ENCODE measurements around the gene FLOT2.

The FLOT2 gene

DNA sequence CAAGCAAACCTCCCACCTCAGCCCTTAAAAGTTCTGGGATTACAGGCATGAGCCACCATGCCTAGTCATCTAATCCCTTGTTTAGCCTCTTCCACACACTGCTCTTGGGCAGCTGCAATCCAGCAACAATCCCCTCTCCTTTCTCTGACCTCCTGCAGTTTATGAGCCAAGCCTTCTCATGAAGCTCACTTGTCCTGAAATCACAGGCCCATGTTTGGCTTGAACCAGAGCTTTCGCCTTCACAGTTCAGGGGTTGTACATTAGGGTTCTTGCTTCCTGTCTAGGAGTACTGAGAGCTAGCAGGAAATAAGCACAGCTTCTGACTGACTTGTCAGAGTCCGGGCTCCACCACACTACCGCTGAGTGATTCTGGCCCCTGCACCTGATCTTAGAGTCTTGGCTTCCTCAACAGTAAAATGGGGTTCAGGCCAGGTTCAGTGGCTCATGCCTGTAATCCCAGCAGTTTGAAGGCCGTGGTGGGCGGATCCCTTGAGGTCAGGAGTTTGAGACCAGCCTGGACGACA is 26.4 kb downstream of the FLOT2 start:
- POLR2A ChIA-PET = interaction anchor here (0.7 to 1.8 kb wide), 4 partner anchors 9 to 152 kb away, joined by 3 to 6 read pairs (median 3); partner anchors contain the start of gene RPL23A
- CTCF ChIA-PET = no interaction called here
- TF ChIP-seq, protein P1, sequence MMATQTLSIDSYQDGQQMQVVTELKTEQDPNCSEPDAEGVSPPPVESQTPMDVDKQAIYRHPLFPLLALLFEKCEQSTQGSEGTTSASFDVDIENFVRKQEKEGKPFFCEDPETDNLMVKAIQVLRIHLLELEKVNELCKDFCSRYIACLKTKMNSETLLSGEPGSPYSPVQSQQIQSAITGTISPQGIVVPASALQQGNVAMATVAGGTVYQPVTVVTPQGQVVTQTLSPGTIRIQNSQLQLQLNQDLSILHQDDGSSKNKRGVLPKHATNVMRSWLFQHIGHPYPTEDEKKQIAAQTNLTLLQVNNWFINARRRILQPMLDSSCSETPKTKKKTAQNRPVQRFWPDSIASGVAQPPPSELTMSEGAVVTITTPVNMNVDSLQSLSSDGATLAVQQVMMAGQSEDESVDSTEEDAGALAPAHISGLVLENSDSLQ (IDR thresholded peaks at IDR 0.05) = no peak
- no peak for TF ChIP-seq ELF4 (IDR thresholded peaks at IDR 0.05)
- no peak for TF ChIP-seq SUZ12 (IDR thresholded peaks at IDR 0.05)
- TF ChIP-seq BHLHE40 (IDR thresholded peaks at IDR 0.05; ENCODE audit: borderline replicate concordance) = no peak
- DNase-seq (ENCODE audit: extremely low spot score) = no peak

DNA sequence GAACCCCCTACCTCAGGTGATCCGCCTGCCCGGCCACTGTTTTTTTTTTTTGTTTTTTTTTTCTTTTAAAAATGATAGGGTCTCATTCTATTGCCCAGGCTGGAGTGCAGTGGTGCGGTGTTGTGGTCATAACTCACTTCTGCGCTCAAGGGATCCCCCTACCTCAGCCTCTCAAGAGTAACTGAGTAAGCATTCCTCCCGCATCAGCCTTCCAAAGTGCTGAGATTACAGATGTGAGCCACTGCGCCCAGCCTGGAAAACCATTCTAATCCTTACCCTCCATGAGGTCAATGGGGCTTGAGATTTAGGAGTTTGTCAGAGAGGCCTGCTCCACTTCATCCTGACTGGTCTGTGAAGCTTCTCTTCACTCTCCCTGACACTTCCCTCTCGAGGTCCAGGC is 30.3 kb downstream of the FLOT2 start:
- TF ChIP-seq, protein P1 (IDR thresholded peaks at IDR 0.05) = no peak
- TF ChIP-seq ARNT (IDR thresholded peaks at IDR 0.05) (no peak), TARDBP (IDR thresholded peaks at IDR 0.05) (no peak)
- DNase-seq (ENCODE audit: extremely low spot score) = no peak
- POLR2A ChIA-PET = interaction anchor here (1.5 kb wide), 1 partner anchor 84 kb away, joined by 3 read pairs; the partner anchor contains the start of gene PHF12
- CTCF ChIA-PET = no interaction called here

DNA sequence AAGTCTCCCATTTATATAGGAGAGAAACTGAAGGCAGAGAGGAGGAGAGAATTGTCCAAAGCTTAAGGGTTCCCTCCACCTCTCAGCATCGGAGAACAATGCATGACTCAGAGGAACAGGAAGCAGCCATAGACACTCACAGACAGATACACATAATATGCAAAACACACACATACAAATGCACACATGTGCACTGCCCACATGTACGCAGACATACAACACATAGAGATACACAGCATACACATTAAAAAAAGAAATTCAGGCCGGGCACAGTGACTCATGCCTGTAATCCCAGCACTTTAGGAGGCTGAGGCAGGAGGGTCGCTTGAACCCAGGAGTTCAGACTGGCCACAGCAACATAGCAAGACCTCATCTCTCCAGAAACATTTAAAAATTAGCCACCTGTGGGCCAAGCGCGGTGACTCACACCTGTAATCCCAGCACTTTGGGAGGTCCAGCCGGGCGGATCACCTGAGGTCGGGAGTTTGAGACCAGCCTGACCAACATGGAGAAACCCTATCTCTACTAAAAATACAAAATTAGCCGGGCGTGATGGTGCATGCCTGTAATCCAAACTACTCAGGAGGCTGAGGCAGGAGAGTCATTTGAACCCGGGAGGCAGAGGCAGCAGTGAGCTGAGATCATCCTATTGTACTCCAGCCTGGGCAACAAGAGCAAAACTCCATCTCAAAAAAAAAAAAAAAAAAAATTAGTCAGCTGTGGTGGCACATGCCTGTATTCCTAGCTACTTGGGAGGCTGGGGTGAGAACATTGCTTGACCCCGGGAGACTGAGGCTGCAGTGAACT is 31.4 kb downstream of the FLOT2 start:
- DNase-seq (ENCODE audit: extremely low spot score) = no peak
- ChIA-PET CTCF (interaction anchor here (0.9 kb wide), 1 partner anchor 17 kb away, joined by 3 read pairs; no protein-coding TSS in a partner anchor), POLR2A (interaction anchor here (0.7 to 1.5 kb wide), 3 partner anchors 10 to 85 kb away, joined by 3 to 4 read pairs (median 3); partner anchors contain the start of gene PHF12)
- TF ChIP-seq LEF1 (IDR thresholded peaks at IDR 0.05; ENCODE audit: borderline replicate concordance) (no peak), ZNF384 (IDR thresholded peaks at IDR 0.05) (0 out of 2 replicates have a peak, but pooled peaks have one; percentile 25)

DNA sequence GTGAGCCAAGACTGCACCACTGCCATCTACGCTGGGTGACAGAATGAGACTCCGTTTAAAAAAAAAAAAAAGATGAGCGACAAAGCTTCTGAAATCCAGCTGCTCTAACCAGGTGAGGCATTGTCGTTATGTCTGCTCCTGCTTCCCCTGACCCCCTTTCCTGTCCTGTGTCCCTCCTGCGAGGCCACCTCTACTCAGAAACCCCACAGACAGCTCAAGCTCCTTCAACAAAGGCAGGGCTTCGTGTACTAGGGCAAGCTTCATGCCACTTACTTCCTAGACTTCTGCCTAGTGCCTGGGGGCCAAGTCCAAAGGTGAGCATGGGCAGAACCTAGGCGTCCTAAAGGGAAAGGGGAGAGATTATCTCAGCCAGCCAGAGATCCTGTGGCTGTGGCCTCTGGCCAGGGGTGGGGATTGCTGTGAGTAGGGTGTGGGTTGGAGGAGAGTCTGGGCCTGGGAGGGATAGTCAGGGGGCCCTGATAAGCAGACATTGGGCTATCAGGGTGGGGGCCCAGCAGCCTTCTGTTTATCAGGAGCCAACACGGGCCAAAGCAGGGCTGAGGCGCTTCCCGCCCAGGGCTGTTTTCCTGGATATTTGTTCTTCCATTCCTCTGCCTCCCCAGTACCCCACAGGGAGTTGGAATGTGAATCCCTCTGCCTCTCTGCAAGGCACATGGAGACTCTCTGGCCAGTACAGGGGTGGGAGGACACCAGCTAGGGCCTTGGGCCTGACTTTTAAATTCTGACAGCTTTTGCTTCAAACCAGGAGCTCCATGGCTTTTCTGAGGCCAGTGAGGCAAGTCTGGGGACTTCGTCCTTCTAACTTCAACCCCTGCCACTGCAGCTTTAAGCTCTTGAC is 32.3 kb downstream of the FLOT2 start:
- no peak for DNase-seq (ENCODE audit: extremely low spot score)
- CTCF ChIA-PET = interaction anchor here (0.9 kb wide), 1 partner anchor 16 kb away, joined by 3 read pairs; no protein-coding TSS in a partner anchor
- TF ChIP-seq ZNF384 (IDR thresholded peaks at IDR 0.05) = no peak
- TF ChIP-seq BHLHE40 (IDR thresholded peaks at IDR 0.05; ENCODE audit: borderline replicate concordance) = no peak
- TF ChIP-seq ELF4 (IDR thresholded peaks at IDR 0.05) = no peak
- TF ChIP-seq TARDBP (IDR thresholded peaks at IDR 0.05) = no peak
- no peak for TF ChIP-seq SP1 (IDR thresholded peaks at IDR 0.05)
- TF ChIP-seq LEF1 (IDR thresholded peaks at IDR 0.05; ENCODE audit: borderline replicate concordance) = no peak
- TF ChIP-seq L3MBTL2 (conservative IDR thresholded peaks at IDR 0.05) = no peak
- no peak for TF ChIP-seq HDGF (IDR thresholded peaks at IDR 0.05; ENCODE audit: borderline replicate concordance)
- TF ChIP-seq SUZ12 (IDR thresholded peaks at IDR 0.05) = no peak
- TF ChIP-seq FOXA1 (IDR thresholded peaks at IDR 0.05) = no peak
- no peak for TF ChIP-seq ARNT (IDR thresholded peaks at IDR 0.05)
- TF ChIP-seq, protein P1 (IDR thresholded peaks at IDR 0.05) = no peak
- no peak for TF ChIP-seq CTBP1 (IDR thresholded peaks at IDR 0.05; ENCODE audit: borderline replicate concordance)
- TF ChIP-seq FOXK2 (IDR thresholded peaks at IDR 0.05) = no peak
- TF ChIP-seq NFRKB (IDR thresholded peaks at IDR 0.05) = no peak
- TF ChIP-seq FOXM1 (IDR thresholded peaks at IDR 0.05; ENCODE audit: borderline replicate concordance) = no peak
- POLR2A ChIA-PET = interaction anchor here (0.6 to 1.2 kb wide), 3 partner anchors 9 to 138 kb away, joined by 3 to 4 read pairs (median 4); no protein-coding TSS in a partner anchor

DNA sequence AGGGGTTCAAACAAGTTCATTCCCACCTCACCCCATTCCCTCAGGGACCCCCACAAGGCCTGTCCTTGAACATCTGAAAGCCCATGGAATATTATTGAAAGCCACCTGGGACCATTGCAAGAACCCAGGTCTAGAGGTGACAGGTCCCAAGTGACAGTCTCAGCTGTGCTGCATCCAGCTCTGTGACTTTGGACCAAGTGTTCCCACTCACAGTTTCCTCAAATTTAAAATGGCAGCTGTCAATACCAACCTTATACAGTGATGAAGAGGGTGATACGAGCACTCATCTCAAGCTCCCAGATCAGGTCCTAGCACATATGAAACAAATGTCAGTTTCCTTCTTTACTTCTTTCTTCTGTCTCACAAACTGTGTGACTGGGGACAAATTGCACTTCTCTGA is 33.6 kb downstream of the FLOT2 start:
- CTCF ChIA-PET = no interaction called here
- no peak for DNase-seq (ENCODE audit: extremely low spot score)
- POLR2A ChIA-PET = interaction anchor here (0.7 to 1.4 kb wide), 3 partner anchors 20 to 56 kb away, joined by 3 to 4 read pairs (median 3); partner anchors contain the start of gene FAM222B
- TF ChIP-seq HDGF (IDR thresholded peaks at IDR 0.05; ENCODE audit: borderline replicate concordance) = no peak
- no peak for TF ChIP-seq ARNT (IDR thresholded peaks at IDR 0.05)
- TF ChIP-seq ELF4 (IDR thresholded peaks at IDR 0.05) = no peak

DNA sequence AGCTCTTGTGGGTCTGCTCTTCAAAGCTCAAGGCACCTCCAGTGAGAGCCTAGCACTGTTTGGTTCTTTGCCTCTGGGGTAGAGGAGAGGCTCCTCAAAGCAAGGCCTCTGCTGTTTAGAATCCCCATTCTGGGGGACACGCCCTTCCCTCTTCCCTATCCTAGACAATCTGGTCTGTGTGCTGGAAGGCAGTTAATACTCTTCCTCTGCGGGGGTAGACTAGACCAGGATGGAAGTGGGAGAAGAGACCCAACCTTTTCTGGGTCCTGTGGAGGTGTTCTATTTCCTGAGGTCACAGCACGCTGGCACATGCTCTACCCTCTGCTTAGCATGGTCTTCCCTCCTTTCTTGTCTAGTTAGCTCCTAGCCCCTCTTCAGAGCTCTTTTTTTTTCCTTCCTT is 35.0 kb downstream of the FLOT2 start:
- ChIA-PET POLR2A (interaction anchor here (0.9 to 1.4 kb wide), 4 partner anchors 21 to 143 kb away, joined by 3 to 4 read pairs (median 4); partner anchors contain the start of genes FLOT2 and PHF12), CTCF (no interaction called here)
- TF ChIP-seq NFRKB (IDR thresholded peaks at IDR 0.05) (no peak), CTBP1 (IDR thresholded peaks at IDR 0.05; ENCODE audit: borderline replicate concordance) (no peak), TARDBP (IDR thresholded peaks at IDR 0.05) (no peak), ARNT (IDR thresholded peaks at IDR 0.05) (no peak), L3MBTL2 (conservative IDR thresholded peaks at IDR 0.05) (no peak), FOXM1 (IDR thresholded peaks at IDR 0.05; ENCODE audit: borderline replicate concordance) (no peak), FOXA1 (IDR thresholded peaks at IDR 0.05) (no peak), BHLHE40 (IDR thresholded peaks at IDR 0.05; ENCODE audit: borderline replicate concordance) (no peak), ZNF384 (IDR thresholded peaks at IDR 0.05) (no peak), LEF1 (IDR thresholded peaks at IDR 0.05; ENCODE audit: borderline replicate concordance) (no peak), FOXK2 (IDR thresholded peaks at IDR 0.05) (no peak), SUZ12 (IDR thresholded peaks at IDR 0.05) (no peak), ELF4 (IDR thresholded peaks at IDR 0.05) (no peak)
- TF ChIP-seq, protein P1 (IDR thresholded peaks at IDR 0.05) = no peak
- DNase-seq (ENCODE audit: extremely low spot score) = no peak

Data from HEK293T (cell line).